ENCODE data around the gene NEURL1B. TPM values are rescaled to one million over a fixed set of nuclear protein-coding genes. Genes with fewer than 3 reads are reported as not detected.

NEURL1B gene
- total RNA-seq, 2 donors from 2014 or later: 61.6 to 99.9 TPM

- no peak for TF ChIP-seq CTCF (IDR thresholded peaks at IDR 0.05)
- Histone ChIP-seq H3K9ac (ENCODE audit: low read depth in 2 of 2, low read length in 2 of 2) (no peak overlapping the region), H3K27me3 (no peaks in the 10 kb centered on the region), H3K27ac (no peak overlapping the region), H3K4me1 (peaks cover 4% of the 10 kb centered on the region), H3K4me3 (no peak overlapping the region), H3K36me3 (no peaks in the 10 kb centered on the region), H3K9me3 (no peaks in the 10 kb centered on the region)
- intact Hi-C loops (cut with DNase I): no loop called here
- DNase-seq: no peak
These were observed 28.9 kb downstream of the NEURL1B start for GRCh38 chr5:172670005-172670402.

- peaks cover 4% of the 10 kb centered on the region for H3K4me1 ChIP-seq
- H3K4me3 ChIP-seq: no peak overlapping the region
- no peaks in the 10 kb centered on the region for H3K27me3 ChIP-seq
- H3K27ac ChIP-seq: no peak overlapping the region
- intact Hi-C loops (cut with DNase I): no loop called here
- no peaks in the 10 kb centered on the region for H3K9me3 ChIP-seq
- H3K9ac ChIP-seq (ENCODE audit: low read depth in 2 of 2, low read length in 2 of 2): no peak overlapping the region
- H3K36me3 ChIP-seq: no peaks in the 10 kb centered on the region
- TF ChIP-seq CTCF (IDR thresholded peaks at IDR 0.05): no peak
- DNase-seq: no peak
These were observed 29.4 kb downstream of the NEURL1B start for GRCh38 chr5:172670444-172670843.

GRCh38 chr5:172671091-172671490, 30.0 kb downstream of the NEURL1B start:
- intact Hi-C loops (cut with DNase I): no loop called here

GRCh38 chr5:172672681-172673080, 31.6 kb downstream of the NEURL1B start:
- Histone ChIP-seq H3K27ac (peak overlapping the region; percentile 51), H3K4me1 (peaks cover 4% of the 10 kb centered on the region), H3K9ac (ENCODE audit: low read depth in 2 of 2, low read length in 2 of 2) (peak overlapping the region in 1 of 2 donors; percentile 58), H3K4me3 (no peak overlapping the region), H3K36me3 (no peaks in the 10 kb centered on the region), H3K9me3 (no peaks in the 10 kb centered on the region), H3K27me3 (no peaks in the 10 kb centered on the region)
- intact Hi-C loops (cut with DNase I): no loop called here
- no peak for DNase-seq
- no peak for TF ChIP-seq CTCF (IDR thresholded peaks at IDR 0.05)

More at GRCh38 chr5:172671091-172671490, 30.0 kb downstream of the NEURL1B start:
- Histone ChIP-seq H3K27ac (no peak overlapping the region), H3K36me3 (no peaks in the 10 kb centered on the region), H3K4me1 (peaks cover 4% of the 10 kb centered on the region), H3K4me3 (no peak overlapping the region), H3K9ac (ENCODE audit: low read depth in 2 of 2, low read length in 2 of 2) (no peak overlapping the region), H3K27me3 (no peaks in the 10 kb centered on the region), H3K9me3 (no peaks in the 10 kb centered on the region)
- TF ChIP-seq CTCF (IDR thresholded peaks at IDR 0.05): no peak
- DNase-seq: no peak

- intact Hi-C loops (cut with DNase I): no loop called here
- Histone ChIP-seq H3K4me1 (peaks cover 4% of the 10 kb centered on the region), H3K9me3 (no peaks in the 10 kb centered on the region), H3K9ac (ENCODE audit: low read depth in 2 of 2, low read length in 2 of 2) (peak overlapping the region in 1 of 2 donors; percentile 21), H3K4me3 (no peak overlapping the region), H3K27me3 (no peaks in the 10 kb centered on the region), H3K27ac (no peak overlapping the region), H3K36me3 (no peaks in the 10 kb centered on the region)
- no peak for TF ChIP-seq CTCF (IDR thresholded peaks at IDR 0.05)
- no peak for DNase-seq
These were observed 33.1 kb downstream of the NEURL1B start for GRCh38 chr5:172674155-172674554.

All from colonic mucosa (tissue), 4 donors.